Urothelium cell line (cell line): ENCODE measurements around the gene RPRML.
"Not testable (repeated sequence)": the region's sequence is repeated elsewhere in the genome, so short reads cannot be mapped to it uniquely, and the experiment has no call there.

Experiments
- DNase-seq: peaks from one replicate; pipeline ENCODE4 v3.0.0; 2011; ENCODE audit warnings: low spot score, mixed read lengths
- FAIRE-seq: peaks from 2 replicates; lab custom pipeline; 2011; peaks lifted over from hg19 to GRCh38; lab: Jason Lieb, UNC

The RPRML gene

DNA sequence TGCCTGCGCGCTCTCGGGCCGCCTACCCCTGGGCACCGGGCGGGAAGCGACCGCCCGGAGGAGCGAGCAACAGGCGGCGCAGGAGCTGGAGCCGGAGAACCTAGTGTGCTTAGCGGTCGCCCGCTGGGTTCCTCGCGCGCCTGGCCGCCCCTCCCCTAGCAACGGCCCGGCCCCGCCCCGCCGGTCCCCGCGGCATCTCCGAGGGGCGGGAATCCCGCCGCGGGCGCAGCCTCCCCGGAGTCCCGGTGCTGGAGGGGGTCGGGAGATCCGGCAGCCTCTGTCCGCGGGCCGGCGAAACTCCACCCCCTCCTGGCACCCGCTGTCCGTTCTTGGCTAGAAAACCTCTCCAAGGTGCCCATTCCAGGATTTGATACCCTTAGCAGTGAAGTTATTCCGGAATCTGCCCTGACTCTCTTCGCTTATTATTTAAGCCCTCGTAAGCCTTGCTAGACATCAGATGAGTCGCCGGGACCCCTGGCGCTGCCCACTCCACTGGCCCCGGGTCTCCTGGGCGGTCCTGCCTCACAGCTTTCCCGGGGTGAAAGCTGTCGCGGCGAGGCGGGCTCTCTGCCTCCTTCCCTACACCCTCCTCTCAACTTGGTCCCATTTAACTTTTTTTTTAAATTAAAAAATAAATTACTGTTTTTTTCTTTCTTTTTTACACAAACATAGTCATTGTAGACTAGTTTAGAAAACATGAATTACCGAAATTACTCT is at the start of gene RPRML:
RPRML (minus strand) TSS at position 107 of the 717 bp plus-strand sequence. CDS start 246 bp downstream, outside the sequence.
- no peak for FAIRE-seq
- peak; percentile 82 for DNase-seq

DNA sequence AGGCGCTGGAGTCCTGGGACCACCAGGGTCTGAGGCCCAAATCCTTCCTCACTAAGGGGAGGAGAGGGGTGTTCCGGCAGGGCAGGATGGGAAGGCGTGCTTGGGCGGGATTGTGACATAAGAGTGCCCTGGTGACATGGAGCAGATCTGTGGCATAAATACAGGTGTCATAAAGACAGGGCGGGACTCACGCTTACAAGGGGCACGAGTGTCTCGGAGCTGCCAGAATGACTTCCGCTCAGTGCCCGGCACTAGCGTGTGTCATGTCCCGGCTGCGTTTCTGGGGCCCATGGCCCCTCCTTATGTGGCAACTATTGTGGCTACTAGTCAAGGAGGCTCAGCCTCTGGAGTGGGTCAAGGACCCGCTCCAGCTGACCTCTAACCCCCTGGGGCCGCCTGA is 37.9 kb upstream of the RPRML start:
- not testable (repeated sequence) for FAIRE-seq, DNase-seq

DNA sequence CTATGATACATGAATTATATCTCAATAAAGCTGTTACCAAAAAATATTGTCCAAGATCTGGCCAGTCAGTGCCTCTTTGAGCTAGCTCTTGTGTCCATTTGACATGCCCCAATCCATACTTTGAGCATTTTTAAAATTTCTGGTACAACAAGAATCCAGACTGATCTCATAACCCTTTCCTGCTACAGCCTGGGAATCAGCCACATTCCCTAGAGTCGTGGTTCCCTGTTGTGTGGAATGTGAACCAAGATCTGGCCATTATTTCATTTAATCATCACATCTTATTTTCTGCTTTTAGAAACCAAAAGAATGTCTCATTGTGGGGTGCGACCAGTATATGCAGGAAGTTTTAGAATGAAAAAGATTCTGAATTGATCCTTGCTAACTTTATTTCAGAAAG is 34.3 kb upstream of the RPRML start:
- no peak for DNase-seq

DNA sequence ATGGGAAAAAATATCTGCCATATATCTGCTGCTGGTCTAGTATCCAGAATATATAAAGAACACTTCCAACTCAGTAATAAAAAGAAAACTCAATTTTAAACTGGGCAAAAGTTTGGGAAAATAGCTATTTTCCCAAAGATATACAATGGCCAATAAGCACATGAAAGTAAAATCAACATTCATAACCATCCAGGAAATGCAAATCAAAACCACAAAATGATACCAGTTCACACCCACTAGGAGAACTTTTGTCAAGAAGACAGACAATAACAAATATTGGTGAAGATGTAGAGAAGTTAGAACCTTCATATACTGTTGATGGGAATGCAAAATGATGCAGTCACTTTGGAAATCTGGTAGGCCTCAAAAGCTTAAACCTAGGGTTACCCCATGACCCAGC is 33.4 kb upstream of the RPRML start:
- DNase-seq: no peak

More for the DNA sequence above, 34.3 kb upstream of the RPRML start:
- FAIRE-seq: no peak

DNA sequence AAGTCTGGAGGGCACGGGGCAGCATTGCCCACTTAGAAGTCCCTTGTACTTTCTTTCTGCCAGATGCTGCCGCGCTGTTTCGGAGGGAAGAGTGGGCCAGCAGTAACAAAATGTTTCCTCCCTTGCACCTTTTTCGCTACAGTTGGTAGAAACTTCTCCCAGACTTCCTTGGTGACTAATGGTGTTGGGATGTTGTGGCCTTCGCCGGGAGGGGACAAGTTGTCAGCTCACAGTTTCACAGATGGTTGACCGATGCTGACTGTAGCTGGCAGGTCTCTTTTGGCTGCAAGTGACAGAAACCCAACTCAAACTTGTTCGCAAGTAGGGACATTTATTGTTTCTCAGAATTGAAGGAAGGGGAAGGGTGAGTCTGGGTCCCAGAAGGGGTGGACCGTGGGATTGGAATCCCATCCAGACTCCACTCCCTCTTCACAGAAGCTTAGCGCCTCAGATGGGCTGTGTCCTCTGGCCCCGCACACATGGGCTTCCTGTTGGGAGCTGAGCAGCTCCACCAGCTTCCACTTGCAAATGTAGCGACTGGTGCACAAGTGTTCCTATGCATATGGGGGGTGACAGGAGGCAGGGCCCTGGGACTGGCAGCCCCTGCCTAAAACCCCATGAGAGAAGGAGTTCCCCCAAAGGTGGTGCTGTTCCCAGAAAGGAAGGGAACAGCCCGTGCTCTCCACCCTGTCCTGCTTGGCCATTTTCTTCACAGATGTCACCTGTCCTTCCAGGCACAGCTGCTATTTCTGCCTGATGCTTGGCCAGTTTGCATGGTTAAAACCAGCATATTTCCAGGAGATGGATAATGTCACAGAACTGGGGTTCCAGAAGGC is 30.9 kb upstream of the RPRML start:
- DNase-seq (peak; percentile 14), FAIRE-seq (peak; percentile 79)

More for the DNA sequence above, 33.4 kb upstream of the RPRML start:
- no peak for FAIRE-seq

DNA sequence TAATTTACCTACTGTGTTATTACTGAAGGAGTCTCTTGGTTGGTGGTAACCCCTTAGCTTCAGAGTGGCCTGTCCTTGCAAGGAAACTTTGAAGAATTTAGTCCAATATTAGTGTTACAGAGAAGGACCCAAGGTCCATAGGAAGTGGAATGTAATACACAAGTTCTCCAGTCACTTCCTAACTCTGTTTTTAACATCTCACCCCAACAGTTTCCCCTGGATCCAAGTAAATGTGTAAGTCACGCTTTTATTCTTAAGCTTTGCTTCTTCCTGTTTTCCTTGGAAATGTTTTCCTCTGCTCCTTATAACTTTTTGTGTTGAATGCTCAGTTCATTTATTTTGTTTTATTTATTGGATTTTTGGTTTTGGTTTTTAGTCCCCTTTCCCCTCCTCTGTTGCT is 25.9 kb upstream of the RPRML start:
- DNase-seq (no peak), FAIRE-seq (no peak)

DNA sequence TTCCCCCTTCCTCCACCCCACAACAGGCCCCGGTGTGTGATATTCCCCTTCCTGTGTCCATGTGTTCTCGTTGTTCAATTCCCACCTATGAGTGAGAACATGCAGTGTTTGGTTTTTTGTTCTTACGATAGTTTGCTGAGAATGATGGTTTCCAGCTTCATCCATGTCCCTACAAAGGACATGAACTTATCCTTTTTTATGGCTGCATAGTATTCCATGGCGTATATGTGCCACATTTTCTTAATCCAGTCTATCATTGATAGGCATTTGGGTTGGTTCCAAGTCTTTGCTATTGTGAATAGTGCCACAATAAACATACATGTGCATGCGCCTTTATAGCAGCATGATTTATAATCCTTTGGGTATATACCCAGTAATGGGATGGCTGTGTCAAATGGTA is 24.8 kb upstream of the RPRML start:
- not testable (repeated sequence) for FAIRE-seq, DNase-seq

DNA sequence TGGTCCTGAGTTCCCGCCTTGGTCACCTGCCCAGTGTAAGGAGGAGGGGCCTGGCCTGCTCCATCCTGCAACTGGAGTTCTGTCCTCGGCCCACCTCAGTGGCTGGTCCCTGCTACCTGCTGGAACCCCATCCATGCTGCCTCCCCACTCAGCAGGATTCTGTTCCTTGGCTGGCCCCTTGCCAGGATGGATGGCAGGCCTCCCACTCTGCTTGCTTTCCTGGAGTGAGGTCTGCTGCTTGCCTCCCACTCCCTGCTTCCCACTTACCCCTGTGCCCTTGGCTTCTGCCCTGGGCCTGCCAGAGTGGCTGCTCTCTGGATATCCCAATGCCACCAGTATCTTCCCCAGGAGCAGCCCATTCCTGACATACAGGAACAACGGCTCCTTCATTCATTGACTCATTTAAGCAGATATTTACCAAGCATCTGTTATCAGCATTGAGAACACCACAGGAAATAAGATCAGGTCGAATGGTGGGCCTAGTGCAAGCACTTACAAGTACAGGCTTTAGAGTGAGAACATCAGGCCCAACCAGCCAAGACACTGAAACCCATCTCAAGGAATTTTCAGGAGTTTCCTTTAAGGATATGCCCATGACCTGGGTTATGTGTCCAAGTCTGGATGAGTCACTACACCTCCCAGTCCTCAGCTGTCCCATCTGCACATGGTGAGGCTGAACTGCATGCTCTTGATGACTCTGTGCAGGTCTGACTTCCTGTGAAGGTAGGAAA is 17.0 kb upstream of the RPRML start:
- DNase-seq (peak; percentile 29), FAIRE-seq (no peak)

DNA sequence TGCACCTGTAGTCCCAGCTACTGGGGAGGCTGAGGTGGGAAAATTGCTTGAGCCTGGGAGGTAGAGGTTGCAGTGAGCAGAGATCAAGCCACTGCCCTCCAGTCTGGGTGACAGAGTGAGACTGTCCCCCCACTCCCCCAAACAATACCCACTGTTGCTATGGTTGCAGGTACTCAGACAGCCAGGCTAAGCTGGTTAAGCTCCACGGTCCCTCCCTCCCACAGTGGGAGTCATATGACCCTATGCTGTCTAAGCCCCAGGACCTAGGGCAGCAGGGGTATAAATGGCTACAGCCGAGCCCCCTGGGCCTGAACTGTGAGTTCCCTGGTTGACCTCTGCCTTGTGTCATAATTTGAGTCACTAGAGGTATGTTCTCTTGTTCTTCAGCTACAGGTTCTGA is 15.9 kb upstream of the RPRML start:
- no peak for DNase-seq
- FAIRE-seq: no peak

DNA sequence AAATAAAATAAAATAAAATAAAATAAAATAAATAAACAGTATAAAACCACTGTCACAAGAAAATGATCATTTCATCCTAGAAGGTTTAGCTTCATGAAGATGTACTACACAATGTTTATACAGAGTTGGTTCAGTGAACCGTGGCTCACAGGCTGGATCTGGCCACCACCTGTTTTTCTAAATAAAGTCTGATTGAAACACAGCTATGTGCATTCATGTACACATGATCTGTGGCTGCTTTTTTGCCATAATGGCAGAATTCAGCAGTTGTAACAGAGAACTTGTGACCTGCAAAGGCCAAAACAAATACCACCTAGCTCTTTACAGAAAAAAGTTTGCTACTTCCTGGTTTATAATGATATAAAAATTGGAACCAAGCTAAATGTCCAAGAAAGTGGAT is 12.6 kb upstream of the RPRML start:
- DNase-seq: no peak
- no peak for FAIRE-seq

DNA sequence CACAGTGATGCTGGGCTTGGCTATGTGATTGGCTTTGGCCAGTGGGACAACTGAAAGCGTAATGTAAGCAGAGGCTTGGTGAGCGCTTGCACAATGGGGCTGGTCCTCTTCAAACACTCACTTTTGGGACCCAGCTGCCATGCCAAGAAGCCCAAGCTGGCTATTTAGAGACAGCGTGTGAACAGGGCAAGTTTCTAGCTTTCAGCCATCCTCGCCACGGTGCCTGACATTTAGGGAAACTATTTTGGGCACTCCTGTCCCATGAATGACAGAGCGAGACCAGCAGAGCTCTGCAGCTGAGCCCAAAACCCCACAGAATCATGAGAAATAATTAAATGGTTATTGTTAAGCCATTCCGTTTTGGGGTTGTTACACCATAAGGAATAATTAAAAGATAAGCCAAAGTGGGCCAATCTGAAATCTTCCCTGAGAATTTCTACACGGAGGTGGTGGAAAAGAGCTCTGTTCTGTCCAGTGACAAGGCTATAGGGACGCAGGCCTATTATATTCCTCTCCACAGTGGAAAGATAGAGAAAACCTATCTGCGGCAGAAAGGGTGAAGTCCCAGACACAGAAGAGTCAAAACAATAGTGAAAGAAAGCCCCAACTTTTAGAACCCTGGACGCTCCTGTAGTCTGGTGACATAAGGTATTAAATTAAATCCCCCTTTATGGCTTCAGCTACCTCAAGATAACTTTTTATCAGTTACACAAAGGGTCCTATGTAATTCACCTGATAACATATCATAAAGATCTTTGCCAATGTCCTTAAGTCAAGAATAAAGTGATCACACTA is 10.8 kb upstream of the RPRML start:
- FAIRE-seq (no peak), DNase-seq (no peak)

DNA sequence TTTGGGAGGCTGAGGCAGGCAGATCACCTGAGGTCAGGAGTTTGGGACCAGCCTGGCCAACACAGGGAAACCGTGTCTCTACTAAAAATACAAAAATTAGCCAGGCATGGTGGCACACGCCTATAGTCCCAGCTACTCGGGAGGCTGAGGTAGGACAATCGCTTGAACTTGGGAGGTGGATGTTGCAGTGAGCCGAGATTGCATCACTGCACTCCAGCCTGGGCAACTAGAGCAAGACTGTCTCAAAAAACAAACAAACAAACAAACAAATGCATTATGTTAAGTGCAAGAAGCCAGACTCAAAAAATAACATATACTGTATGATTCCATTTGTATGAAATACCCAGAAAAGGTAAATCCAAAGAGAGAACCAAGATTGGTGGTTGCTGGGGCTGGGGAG is 8.9 kb upstream of the RPRML start:
- DNase-seq, FAIRE-seq: not testable (repeated sequence)

DNA sequence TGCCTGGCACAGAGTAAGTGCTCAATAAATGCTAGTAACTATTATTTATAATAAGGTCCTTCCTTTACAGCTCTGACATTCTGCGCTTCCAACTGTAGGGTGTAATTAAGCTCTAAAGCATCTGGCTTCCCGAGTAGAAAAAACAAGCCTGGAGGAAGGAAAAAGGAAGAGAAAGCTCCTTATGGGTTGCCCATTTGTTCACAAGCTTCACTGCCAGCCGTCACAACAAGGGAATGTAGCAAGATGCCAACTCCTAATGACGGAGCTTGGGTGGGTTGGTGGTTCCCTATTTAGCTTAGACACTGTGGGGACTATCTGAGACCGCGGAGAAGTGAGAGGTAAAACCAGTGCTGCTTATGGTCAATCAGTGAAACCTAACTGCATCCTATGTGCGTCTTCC is 7.3 kb upstream of the RPRML start:
- DNase-seq: no peak
- no peak for FAIRE-seq

DNA sequence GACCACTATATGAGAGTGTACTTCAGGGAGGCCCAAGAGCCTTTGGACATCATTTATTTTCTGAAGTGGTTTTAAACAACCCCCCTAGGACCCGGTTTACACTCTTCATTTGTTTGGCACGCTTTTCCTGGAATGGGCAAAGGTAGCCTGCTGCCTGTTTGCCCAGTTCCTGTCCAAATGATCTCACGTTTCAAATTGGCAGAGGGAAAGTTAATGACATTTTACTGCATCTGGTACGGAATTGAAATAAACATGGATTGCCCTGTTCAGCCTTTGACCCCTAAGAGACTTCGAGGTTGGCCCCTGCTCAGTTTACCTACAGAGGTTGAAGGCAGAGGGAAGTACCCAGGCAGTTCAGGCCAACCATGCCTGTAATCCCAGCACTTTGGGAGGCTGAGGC is 5.8 kb upstream of the RPRML start:
- DNase-seq: no peak
- FAIRE-seq: no peak

DNA sequence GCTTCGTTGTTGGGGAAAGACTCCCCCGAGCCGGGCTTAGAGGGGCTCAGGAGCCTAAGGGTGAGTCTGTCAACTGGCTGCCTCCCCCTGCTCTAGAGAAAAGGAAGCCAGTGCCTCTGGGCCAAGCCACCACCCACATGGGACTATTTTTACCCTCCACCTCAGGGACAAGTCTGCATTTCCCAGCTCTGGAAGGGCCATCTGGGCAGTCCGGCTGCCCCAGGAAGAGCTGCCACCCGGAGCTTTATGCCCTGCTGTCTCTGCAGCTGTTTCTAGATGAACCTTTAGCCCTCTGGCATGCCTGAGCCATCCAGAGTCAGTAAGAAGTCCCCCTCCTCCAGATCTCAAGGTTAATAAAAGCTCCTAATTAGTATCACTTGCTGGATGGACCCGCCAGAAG is 5.3 kb upstream of the RPRML start:
- DNase-seq (no peak), FAIRE-seq (no peak)

DNA sequence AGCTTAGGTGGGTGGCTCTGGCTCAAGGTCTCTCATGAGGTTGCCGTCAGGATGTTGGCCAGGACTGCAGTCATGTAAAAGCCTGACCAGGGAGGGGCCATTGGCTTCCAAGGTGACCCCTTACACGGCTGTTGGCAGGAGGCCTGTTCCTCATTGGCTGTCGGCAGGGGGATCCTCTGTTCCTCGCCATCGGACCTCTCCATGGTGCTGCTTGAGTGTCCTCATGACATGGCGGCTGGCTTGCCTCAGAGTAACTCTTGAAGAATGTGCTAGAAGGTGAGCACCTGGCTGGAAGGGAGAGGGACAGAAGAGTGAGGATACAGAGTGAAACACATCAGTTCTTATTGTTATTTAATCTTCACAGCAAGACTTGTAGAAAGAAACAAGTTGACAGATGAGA is 4.7 kb upstream of the RPRML start:
- FAIRE-seq: no peak

DNA sequence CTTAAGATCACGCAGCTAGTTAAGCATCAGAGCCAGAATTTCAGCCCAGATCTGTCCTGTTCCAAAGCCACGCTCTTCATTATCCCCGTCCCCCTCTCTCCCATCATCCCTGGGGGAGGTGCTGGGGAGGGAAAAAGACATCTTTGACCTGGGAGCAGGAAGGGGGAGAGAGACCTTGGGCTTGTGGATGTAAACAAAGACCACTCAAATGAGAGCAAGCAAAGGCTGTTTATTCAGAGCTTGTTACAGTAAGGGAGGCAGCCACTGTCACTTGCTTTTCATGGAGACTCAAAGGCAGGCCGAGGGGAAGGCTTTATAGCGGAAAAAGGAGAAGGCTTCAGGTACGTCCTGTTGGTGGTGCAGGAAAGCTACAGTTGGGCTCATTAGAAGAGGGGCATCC is 3.5 kb upstream of the RPRML start:
- no peak for FAIRE-seq

More for the DNA sequence above, 4.7 kb upstream of the RPRML start:
- no peak for DNase-seq

DNA sequence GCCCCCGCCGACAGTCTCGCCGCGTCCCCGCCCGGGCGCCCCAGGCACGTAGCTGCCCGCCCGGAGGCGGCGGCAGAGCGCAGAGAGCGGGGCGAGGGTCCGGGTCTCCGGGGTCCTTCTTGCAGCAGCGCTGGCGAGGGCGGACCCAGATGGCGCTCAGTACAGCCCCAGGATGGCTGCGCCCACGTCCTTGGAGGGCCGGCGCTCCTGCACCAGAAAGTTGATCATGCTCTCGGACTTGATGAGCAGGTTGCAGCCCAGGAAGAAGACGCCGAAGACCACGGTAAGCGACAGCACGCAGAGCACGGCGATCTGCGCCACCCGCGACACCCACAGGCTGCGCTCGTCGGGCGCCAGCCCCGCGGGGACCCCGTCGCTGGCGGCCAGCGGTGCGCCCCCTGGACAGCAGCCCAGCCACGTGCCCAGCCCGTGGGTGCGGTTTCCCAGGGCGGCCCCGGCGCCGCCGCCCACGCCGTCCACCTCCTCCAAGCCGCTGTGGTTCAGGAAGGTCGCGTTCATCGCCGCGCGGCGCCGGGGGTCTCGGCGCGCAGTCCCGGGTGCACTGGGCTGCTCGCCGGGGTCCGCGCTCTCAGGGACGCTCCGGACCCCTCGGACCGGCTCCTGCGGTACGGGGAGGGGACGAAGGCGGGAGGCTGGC is 435 bp downstream of the RPRML start:
- DNase-seq (no peak), FAIRE-seq (no peak)

More for the DNA sequence above, 3.5 kb upstream of the RPRML start:
- DNase-seq: no peak

DNA sequence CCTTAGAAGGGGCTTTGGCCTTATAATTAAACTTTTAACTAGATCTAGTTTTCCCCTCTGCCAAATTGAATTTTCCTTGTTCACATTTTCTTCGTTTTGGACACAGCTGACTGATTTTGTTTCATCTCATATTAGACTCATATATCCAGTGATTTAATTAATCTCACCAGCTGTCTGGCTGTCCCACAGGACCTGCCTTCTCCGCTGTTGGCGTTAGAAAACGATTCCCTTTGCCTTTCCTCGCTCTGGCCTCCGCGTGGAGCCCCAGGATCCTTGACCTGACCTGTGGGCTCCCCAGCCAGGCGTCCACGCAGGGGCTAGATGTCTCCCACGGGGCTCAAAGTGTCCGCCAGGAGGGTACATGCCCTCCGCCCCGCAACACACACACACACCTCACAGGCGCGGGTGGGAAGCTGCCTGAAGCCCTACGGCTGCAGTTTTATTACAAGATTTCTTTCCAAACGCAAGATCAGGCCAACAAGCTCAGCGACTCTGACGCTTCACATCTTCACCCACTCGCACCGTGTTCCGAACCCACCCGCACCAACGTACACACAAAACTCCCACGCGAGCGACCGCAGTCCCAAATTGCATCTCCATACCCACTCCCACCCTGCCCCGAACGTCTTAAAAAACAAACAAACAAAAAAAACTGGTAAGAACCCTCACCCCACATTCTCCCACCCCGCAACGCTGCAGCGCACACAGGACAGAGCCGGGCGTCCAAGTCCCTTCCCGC is 1.1 kb downstream of the RPRML start:
- FAIRE-seq (no peak), DNase-seq (no peak)
